Transverse colon (tissue), 4 donors: ENCODE data around the gene FYCO1.

ENCODE experiments used
- POLR2AphosphoS5 ChIP-seq, 3 donors: sonication (generic); formaldehyde crosslinking; IDR thresholded peaks; one replicate each; pipeline ENCODE4 v1.6.1; 2016; ENCODE audit warnings: antibody characterized with exemption in 3 of 3
- TF ChIP-seq, protein P1 (sequence below), 5 experiments: fragments of 200-600 bp in 3 of 5; fragments of 450-650 bp in 2 of 5; sonication (generic) in 3 of 5; IDR thresholded peaks; 1 replicate in 2 of 5; 2 replicates in 3 of 5; pipeline ENCODE4 v1.5.1; 2016 to 2017; ENCODE audit warnings: antibody characterized with exemption in 5 of 5, inconsistent platforms in 3 of 5, mild to moderate bottlenecking in 2 of 5, moderate library complexity in 1 of 5

GRCh38 chr3:45894015-45894414, 101.6 kb downstream of the FYCO1 start:
- TF ChIP-seq, protein P1, sequence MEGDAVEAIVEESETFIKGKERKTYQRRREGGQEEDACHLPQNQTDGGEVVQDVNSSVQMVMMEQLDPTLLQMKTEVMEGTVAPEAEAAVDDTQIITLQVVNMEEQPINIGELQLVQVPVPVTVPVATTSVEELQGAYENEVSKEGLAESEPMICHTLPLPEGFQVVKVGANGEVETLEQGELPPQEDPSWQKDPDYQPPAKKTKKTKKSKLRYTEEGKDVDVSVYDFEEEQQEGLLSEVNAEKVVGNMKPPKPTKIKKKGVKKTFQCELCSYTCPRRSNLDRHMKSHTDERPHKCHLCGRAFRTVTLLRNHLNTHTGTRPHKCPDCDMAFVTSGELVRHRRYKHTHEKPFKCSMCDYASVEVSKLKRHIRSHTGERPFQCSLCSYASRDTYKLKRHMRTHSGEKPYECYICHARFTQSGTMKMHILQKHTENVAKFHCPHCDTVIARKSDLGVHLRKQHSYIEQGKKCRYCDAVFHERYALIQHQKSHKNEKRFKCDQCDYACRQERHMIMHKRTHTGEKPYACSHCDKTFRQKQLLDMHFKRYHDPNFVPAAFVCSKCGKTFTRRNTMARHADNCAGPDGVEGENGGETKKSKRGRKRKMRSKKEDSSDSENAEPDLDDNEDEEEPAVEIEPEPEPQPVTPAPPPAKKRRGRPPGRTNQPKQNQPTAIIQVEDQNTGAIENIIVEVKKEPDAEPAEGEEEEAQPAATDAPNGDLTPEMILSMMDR (IDR thresholded peaks at IDR 0.05), result no peak
- TF ChIP-seq POLR2AphosphoS5 (IDR thresholded peaks at IDR 0.05), result no peak
